AG09309 (cell line): Measurements from ENCODE around the gene MEGF10.
"Not testable (repeated sequence)": the region's sequence is repeated elsewhere in the genome, so short reads cannot be mapped to it uniquely, and the experiment has no call there.

Source experiments
- DNase-seq: peaks from one replicate; pipeline ENCODE4 v3.0.0-alpha.2; 2010; ENCODE audit warnings: low read depth
- H3K4me3 ChIP-seq: 2 replicates; pipeline ENCODE4 v1.5.1; 2011; ENCODE audit warnings: mild to moderate bottlenecking, low read depth, low read length, moderate library complexity; ENCODE audit not compliant: control insufficient read depth
- CTCF ChIP-seq: IDR thresholded peaks from 2 replicates; pipeline ENCODE4 v1.5.1; 2011; ENCODE audit warnings: mild to moderate bottlenecking, low read depth, low read length, inconsistent platforms; ENCODE audit not compliant: insufficient read depth, control insufficient read depth; ENCODE audit errors: missing control alignments

MEGF10 gene

GRCh38 chr5:127316011-127316410 is 25.4 kb downstream of the MEGF10 start:
- H3K4me3 ChIP-seq, result no peak overlapping the region
- DNase-seq, result no peak
- no peak for TF ChIP-seq CTCF

- H3K4me3 ChIP-seq, DNase-seq: not testable (repeated sequence)
Measured at GRCh38 chr5:127317385-127317784, 26.8 kb downstream of the MEGF10 start.

- no peak for TF ChIP-seq CTCF
- H3K4me3 ChIP-seq, result no peak overlapping the region
- no peak for DNase-seq
Measured at GRCh38 chr5:127320032-127320965, 29.7 kb downstream of the MEGF10 start.

- no peak overlapping the region for H3K4me3 ChIP-seq
- no peak for DNase-seq
- no peak for TF ChIP-seq CTCF
Measured at GRCh38 chr5:127321465-127321864, 30.9 kb downstream of the MEGF10 start.

GRCh38 chr5:127322403-127322802 is 31.8 kb downstream of the MEGF10 start:
- TF ChIP-seq CTCF, result no peak
- H3K4me3 ChIP-seq, result no peak overlapping the region
- no peak for DNase-seq

- no peak for TF ChIP-seq CTCF
- no peak overlapping the region for H3K4me3 ChIP-seq
- DNase-seq, result no peak
Measured at GRCh38 chr5:127324756-127325155, 34.2 kb downstream of the MEGF10 start.

GRCh38 chr5:127326431-127326830 is 35.8 kb downstream of the MEGF10 start:
- H3K4me3 ChIP-seq, result no peak overlapping the region
- no peak for DNase-seq
- peak; percentile 0 for TF ChIP-seq CTCF
